ENCODE results near the gene PGAM1.
"Not testable (repeated sequence)": the region's sequence is repeated elsewhere in the genome, so short reads cannot be mapped to it uniquely, and the experiment has no call there.

Gene PGAM1

DNA sequence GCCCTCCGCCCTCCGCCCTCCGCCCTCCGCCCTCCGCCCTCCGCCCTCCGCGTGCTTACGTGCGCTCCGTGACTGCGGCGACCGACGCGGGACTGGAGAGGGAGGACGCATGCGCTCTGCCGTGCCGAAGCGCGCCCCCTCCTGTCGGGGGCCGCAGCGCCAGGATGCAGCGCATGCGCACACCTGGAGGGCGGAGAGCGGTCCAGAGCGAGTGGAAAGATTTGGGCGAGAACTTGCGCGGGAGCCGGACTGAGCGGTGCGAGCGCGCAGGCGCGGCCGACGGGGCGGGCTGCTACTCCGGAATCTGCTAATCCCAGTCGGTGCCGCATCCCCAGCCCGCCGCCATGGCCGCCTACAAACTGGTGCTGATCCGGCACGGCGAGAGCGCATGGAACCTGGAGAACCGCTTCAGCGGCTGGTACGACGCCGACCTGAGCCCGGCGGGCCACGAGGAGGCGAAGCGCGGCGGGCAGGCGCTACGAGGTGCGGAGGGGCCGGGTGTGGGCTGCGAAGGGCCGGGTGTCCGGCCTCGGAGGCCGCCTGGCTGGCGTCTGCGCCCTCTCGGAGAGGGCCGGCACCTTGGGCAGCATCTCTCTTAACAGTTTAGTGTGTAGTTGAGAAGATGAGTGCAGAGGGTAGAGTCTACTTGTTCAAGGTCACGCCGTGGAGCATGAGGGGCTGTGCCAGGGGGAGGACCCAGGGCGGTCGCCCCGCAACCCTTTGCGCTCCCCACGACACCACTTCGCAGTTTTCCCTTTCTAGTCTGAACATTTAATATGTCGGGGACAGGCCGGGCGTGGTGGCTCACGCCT, at the start of gene PGAM1:
Gene PGAM1 (plus strand): TSS at position 228 of the 812 bp plus-strand sequence. CDS start 117 bp downstream, at position 345.
- DNase-seq (ENCODE audit: low read depth in 3 of 3) = peak; percentile 88 to 93 (median 93)

DNA sequence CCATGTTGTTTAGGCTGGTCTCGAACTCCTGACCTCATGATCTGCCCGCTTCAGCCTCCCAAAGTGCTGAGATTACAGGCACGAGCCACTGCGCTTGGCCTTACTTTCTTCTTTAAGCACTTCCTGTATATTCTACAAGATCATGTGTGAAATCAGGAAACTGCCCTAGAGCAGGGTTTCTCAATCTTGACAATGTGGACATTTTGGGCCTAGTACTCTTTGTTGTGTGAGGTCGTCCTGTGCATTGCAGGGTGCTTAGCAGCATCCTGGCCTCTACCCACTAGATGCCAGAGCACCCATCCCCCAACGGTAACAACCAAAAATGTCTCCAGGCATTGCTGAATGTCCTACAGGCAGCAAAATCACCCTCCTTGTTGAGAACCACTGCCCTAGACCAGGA, 49.6 kb upstream of the PGAM1 start:
- no peak for DNase-seq (ENCODE audit: low read depth in 3 of 3)

GRCh38 chr10:97378933-97379921, 46.8 kb upstream of the PGAM1 start:
- no peak for DNase-seq (ENCODE audit: low read depth in 3 of 3)

- no peak for DNase-seq (ENCODE audit: low read depth in 3 of 3)
Measured at GRCh38 chr10:97380516-97380915, 45.5 kb upstream of the PGAM1 start.

GRCh38 chr10:97381626-97382025, 44.4 kb upstream of the PGAM1 start:
- DNase-seq (ENCODE audit: low read depth in 3 of 3) = no peak

DNA sequence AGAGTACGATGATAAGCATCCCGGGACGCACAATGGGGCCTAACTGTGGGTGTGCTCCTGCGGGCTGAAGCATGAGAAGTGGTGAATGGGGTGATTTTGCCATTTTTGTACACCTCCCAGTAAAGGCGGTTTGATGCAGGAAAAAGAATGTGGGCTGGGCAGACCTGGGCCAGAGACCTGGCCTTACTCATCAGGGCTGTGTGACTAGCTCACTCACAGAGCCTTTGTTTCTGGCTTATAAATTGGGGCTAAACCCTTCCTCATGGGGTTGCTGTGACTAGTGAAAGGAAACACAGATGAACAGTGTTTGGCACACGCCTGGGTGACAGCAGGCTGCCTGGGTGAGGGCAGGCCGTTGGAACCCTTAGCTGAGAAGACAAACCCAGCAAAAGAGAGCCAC, 42.8 kb upstream of the PGAM1 start:
- DNase-seq (ENCODE audit: low read depth in 3 of 3) = no peak

DNA sequence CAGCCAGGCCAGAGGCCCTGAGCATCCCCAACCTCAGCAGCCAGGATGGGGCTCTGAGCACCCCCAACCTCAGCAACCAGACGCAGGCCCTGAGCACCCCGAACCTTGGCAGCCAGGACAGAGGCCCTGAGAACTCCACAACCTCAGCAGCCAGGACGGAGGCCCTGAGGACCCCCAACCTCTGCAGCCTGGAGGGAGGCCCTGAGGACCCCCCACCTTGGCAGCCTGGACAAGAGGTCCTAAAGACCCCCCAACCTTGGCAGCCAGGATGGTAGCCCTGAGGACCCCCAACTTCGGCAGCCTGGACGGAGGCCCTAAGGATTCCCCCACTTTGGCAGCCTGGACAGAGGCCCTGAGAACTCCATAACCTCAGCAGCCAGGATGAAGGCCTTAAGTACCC, 41.8 kb upstream of the PGAM1 start:
- DNase-seq (ENCODE audit: low read depth in 3 of 3) = no peak

GRCh38 chr10:97384641-97385040, 41.4 kb upstream of the PGAM1 start:
- no peak for DNase-seq (ENCODE audit: low read depth in 3 of 3)

GRCh38 chr10:97385565-97385964, 40.4 kb upstream of the PGAM1 start:
- DNase-seq (ENCODE audit: low read depth in 3 of 3) = no peak

GRCh38 chr10:97388152-97388551, 37.8 kb upstream of the PGAM1 start:
- DNase-seq (ENCODE audit: low read depth in 3 of 3) = no peak

DNA sequence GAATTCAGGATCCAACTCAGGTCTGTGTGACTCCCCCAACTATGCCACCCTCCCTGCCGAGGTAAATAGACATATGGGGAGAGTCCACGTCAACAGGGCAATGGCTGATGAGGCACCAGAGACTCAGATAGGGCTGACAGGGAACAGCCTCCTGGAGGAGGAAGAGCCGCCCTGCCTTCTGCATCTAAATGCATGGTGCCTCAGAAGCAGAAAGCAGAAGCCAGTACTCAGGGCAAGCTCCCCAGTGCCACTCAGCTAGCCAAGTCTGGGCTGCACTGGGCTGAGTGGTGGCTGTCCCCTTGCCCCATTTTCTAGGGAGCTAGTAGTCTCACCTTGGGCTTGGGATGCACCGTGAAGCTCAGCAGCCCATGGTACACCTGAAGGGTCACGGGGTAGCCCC, 35.9 kb upstream of the PGAM1 start:
- no peak for DNase-seq (ENCODE audit: low read depth in 3 of 3)

DNA sequence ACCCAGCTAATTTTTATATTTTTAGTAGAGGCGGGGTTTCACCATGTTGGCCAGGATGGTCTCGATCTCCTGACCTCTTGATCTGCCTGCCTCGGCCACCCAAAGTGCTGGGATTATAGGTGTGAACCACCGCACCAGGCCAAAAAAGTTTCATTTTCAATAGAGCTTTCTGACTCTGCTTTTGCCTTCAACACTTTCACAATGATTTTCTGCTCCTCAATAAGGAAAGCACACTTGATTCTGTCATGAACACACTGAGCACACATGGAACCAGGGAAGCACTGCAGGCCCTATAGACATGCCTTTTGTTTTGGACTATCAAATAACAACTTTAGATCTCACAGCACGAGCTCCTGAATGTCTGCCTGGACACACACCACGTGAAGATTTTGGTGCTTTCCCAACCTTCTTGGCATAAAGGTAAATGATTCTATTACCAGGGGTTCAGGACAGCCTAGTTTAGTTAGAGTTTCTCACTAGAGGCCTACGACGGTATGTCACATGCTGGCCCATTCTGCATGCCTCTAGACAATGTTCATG, 32.9 kb upstream of the PGAM1 start:
- DNase-seq (ENCODE audit: low read depth in 3 of 3) = no peak

DNA sequence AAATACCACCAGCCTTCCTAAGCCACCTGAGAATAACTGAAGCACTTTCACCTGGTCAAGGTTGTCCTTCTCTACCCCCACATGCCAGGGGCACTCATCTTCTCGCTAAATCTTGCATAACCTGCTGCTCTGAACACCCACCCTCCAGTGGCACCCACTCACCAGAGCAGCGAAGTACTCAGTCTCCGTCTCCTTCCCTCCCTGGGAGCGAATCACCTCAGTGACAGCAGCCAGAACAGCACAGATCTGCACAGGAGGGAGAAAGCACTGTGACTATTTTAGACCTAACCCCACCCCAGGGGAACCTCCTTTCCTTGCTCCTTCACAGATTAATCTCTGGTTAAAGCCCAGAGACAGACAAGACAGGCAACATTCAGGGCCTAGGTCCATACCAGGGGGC, 29.9 kb upstream of the PGAM1 start:
- DNase-seq (ENCODE audit: low read depth in 3 of 3) = no peak

DNA sequence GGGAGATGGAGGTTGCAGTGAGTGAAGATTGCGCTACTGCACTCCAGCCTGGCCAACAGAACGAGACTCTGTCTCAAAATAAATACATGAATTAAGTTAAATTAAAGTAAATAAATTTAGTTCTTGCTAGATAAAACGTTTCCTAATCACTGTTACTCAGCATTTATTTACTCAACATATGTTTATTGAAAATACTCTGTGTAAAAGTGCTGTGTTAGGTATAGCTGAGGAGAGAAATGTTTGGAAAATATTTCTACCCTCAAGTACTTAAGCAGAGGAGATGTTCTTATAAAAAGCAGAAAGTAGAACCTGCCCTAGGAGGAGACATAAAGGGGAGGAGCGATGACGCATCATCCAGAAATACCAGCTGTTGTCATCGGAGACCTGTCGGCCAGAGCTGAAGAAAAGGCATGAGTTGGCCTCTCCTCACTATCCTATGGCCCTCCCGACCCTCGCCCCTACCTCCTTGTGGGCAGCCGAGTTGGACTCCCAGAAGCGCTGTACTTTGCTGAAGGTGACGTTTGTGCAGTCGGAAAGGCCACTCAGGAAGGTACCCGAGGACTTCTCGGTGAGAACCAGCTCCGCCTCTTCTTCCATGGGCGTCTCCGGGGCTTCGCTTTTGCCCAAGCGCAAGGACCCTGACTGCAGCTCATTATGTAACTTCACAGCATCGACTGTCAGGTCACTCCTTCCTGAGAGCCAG, 26.0 kb upstream of the PGAM1 start:
- no peak for DNase-seq (ENCODE audit: low read depth in 3 of 3)

- DNase-seq (ENCODE audit: low read depth in 3 of 3) = peak; percentile 40 to 67 (median 58)
Measured at GRCh38 chr10:97400665-97401454, 25.1 kb upstream of the PGAM1 start, which contains the start of gene RRP12. TSS of gene RRP12 (minus strand) at chr10:97401340. CDS start at chr10:97401231, 109 bp downstream.

DNA sequence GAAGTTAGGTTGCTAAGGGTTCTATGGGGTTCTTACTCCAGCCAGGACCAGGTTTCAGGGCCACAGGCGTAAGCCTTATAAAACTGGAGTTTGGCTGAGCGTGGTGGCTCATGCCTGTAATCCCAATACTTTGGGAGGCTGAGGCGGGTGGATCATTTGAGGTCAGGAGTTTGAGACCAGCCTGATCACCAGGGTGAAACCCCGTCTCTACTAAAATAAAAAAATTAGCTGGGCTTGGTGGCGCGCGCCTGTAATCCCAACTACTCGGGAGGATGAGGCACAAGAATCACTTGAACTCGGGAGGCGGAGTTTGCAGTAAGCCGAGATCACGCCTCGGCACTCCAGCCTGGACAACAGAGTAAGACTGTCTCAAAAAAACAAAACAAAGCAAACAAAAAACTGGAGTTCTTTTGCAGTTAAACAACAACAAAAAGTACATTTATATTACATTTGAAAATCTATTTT, 24.5 kb upstream of the PGAM1 start:
- no peak for DNase-seq (ENCODE audit: low read depth in 3 of 3)

DNA sequence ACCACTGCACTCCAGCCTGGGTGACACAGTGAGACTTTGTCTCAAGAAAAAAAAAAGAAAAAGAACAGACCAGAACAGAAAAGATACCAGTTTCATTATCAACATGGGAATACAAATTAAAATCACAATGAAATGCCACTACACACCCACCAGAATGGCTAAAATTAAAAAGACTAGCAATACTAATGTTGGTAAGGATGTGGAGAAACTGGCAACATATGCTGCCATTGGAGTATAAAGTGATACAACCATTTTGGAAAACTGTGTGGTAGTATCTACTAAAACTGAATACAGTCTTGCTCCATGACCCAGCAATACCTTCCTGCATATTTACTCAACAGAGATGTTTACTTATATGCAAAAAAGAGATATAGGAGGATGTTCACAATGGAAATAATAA, 21.9 kb upstream of the PGAM1 start:
- DNase-seq (ENCODE audit: low read depth in 3 of 3) = no peak

- no peak for DNase-seq (ENCODE audit: low read depth in 3 of 3)
Measured at GRCh38 chr10:97406064-97406463, 19.9 kb upstream of the PGAM1 start.

- not testable (repeated sequence) for DNase-seq (ENCODE audit: low read depth in 3 of 3)
Measured at GRCh38 chr10:97406483-97406882, 19.5 kb upstream of the PGAM1 start.

- DNase-seq (ENCODE audit: low read depth in 3 of 3) = peak in 2 of 3 experiments; percentile 37 to 53
Measured at GRCh38 chr10:97407211-97407951, 18.6 kb upstream of the PGAM1 start.

Measured in stimulated activated CD4-positive, alpha-beta T cell treated with anti-CD3 and anti-CD28 coated beads, TNF-alpha, amount 100 ng/mL, for 4 hours (primary cell).